Measurements from ENCODE around the gene RAB3B. TPM values are rescaled to one million over a fixed set of nuclear protein-coding genes. Genes with fewer than 3 reads are reported as not detected.

RAB3B gene
- polyA plus RNA-seq, 3 donors = under 0.01 TPM; not detected in 2

GRCh38 chr1:51901151-51901550 lies 89.3 kb downstream of the RAB3B start:
- WGBS (ENCODE audit: insufficient coverage) = no CpG with 5 or more reads among the region's 4 CpGs
- peaks cover 0 to 8% (median 4%) of the 10 kb centered on the region in 7 donors for H3K9me3 Mint-ChIP-seq
- no peak overlapping the region for H3K27ac Mint-ChIP-seq
- peaks cover 5 to 6% of the 10 kb centered on the region in 2 donors for H3K27me3 ChIP-seq (ENCODE audit: control insufficient read depth in 2 of 2, insufficient read depth in 2 of 2, low read length in 2 of 2)
- H3K4me2 ChIP-seq (replicated peaks; ENCODE audit: extremely low read depth, low read length, poor library complexity, severe bottlenecking) = no peak overlapping the region
- no peak for DNase-seq
- no peak overlapping the region for H3K27ac ChIP-seq (ENCODE audit: low read depth in 1 of 2, low read length in 2 of 2)
- TF ChIP-seq CTCF (IDR thresholded peaks at IDR 0.05) = no peak
- no peak overlapping the region for H2AFZ ChIP-seq (ENCODE audit: insufficient read depth, low read depth, low read length, poor library complexity, severe bottlenecking)
- no peaks in the 10 kb centered on the region for H3K36me3 ChIP-seq (replicated peaks in 1 of 2; ENCODE audit: control insufficient read depth in 1 of 2, insufficient read depth in 2 of 2, low read length in 2 of 2)
- H4K20me1 ChIP-seq (ENCODE audit: insufficient read depth, low read length) = no peaks in the 10 kb centered on the region
- H3K4me1 ChIP-seq (ENCODE audit: control insufficient read depth in 1 of 2, insufficient read depth in 2 of 2, low read length in 2 of 2) = no peaks in the 10 kb centered on the region
- no peak overlapping the region for H3K4me3 Mint-ChIP-seq
- intact Hi-C loops (cut with micrococcal nuclease) = no loop called here
- no peak overlapping the region for H3K9ac ChIP-seq (ENCODE audit: insufficient read depth, low read length, poor library complexity, severe bottlenecking)
- no peaks in the 10 kb centered on the region for H3K36me3 Mint-ChIP-seq
- H3K79me2 ChIP-seq (ENCODE audit: insufficient read depth, low read length) = no peaks in the 10 kb centered on the region
- peaks cover 19 to 27% (median 23%) of the 10 kb centered on the region in 3 donors for H3K27me3 Mint-ChIP-seq (ENCODE audit: low read depth in 3 of 3)
- no peak overlapping the region for H3K4me3 ChIP-seq (replicated peaks in 1 of 3; ENCODE audit: low read depth in 2 of 3, low read length in 3 of 3)
- H3K9me3 ChIP-seq (replicated peaks in 1 of 2; ENCODE audit: control insufficient read depth in 1 of 2, insufficient read depth in 1 of 2, low read length in 2 of 2) = peaks cover 0 to 6% of the 10 kb centered on the region in 2 donors
- peaks cover 2% of the 10 kb centered on the region for H3K4me1 Mint-ChIP-seq

- no peak for DNase-seq
- Histone ChIP-seq H3K9me3 (replicated peaks in 1 of 2; ENCODE audit: control insufficient read depth in 1 of 2, insufficient read depth in 1 of 2, low read length in 2 of 2) (no peaks in the 10 kb centered on the region), H4K20me1 (ENCODE audit: insufficient read depth, low read length) (no peaks in the 10 kb centered on the region), H3K4me1 (ENCODE audit: control insufficient read depth in 1 of 2, insufficient read depth in 2 of 2, low read length in 2 of 2) (no peaks in the 10 kb centered on the region), H3K27me3 (ENCODE audit: control insufficient read depth in 2 of 2, insufficient read depth in 2 of 2, low read length in 2 of 2) (peaks cover 9 to 13% of the 10 kb centered on the region in 2 donors), H3K4me3 (replicated peaks in 1 of 3; ENCODE audit: low read depth in 2 of 3, low read length in 3 of 3) (no peak overlapping the region), H3K9ac (ENCODE audit: insufficient read depth, low read length, poor library complexity, severe bottlenecking) (no peak overlapping the region), H3K79me2 (ENCODE audit: insufficient read depth, low read length) (no peaks in the 10 kb centered on the region), H3K36me3 (replicated peaks in 1 of 2; ENCODE audit: control insufficient read depth in 1 of 2, insufficient read depth in 2 of 2, low read length in 2 of 2) (no peaks in the 10 kb centered on the region), H3K4me2 (replicated peaks; ENCODE audit: extremely low read depth, low read length, poor library complexity, severe bottlenecking) (no peak overlapping the region), H2AFZ (ENCODE audit: insufficient read depth, low read depth, low read length, poor library complexity, severe bottlenecking) (no peak overlapping the region), H3K27ac (ENCODE audit: low read depth in 1 of 2, low read length in 2 of 2) (no peak overlapping the region)
- no peak for TF ChIP-seq CTCF (IDR thresholded peaks at IDR 0.05)
- WGBS (ENCODE audit: insufficient coverage) = 90% methylated on average over 8 of the region's 10 CpGs
- Mint-ChIP-seq H3K27me3 (ENCODE audit: low read depth in 3 of 3) (peaks cover 21 to 29% (median 29%) of the 10 kb centered on the region in 3 donors), H3K4me1 (peaks cover 2% of the 10 kb centered on the region), H3K36me3 (no peaks in the 10 kb centered on the region), H3K9me3 (no peaks in the 10 kb centered on the region), H3K27ac (no peak overlapping the region), H3K4me3 (no peak overlapping the region)
- intact Hi-C loops (cut with micrococcal nuclease) = loop anchor here in 1 of 2 donors (10.0 kb wide), 1 partner anchor 116 kb away; no protein-coding TSS in a partner anchor
Measured at GRCh38 chr1:51899022-51899421, 91.5 kb downstream of the RAB3B start.

All from CD14-positive monocyte (primary cell).